ENCODE measurements around the gene GET4. TPM values are rescaled to one million over a fixed set of nuclear protein-coding genes. Genes with fewer than 3 reads are reported as not detected.
A peak's percentile ranks its signal among the peaks of the same experiment; 100 is the strongest.

Gene GET4
- total RNA-seq, 2 experiments from 2014 or later = 84.4 to 96.4 TPM

DNA sequence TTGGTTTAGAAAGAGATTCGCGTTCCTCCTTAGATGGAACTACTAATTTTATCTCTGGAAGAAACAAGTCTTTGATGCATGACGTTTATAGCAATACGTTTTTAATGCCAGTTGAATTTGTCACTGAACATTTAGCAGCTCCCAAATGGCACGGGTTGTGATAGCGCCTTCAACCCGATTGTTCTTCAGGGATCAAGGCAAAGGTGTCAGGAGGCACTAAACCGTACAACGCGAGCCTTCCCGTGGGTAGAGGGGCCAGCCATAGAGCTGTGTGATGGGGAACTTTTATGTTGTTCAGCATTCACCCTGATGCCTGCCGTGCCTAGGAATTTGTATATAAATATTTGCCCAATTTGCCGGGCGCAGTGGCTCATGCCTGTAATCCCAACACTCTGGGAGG, 3.4 kb downstream of the GET4 start:
- no peaks in the 10 kb centered on the region for H3K27me3 ChIP-seq (ENCODE audit: control insufficient read depth in 1 of 2, insufficient read depth in 2 of 2, low read length in 2 of 2)
- CTCF ChIA-PET = interaction anchor here (1.3 kb wide), 1 partner anchor 114 kb away, joined by 4 read pairs; no protein-coding TSS in a partner anchor
- intact Hi-C loops (cut with DNase I, micrococcal nuclease) = loop anchor here (5.0 to 10.0 kb wide), 7 partner anchors 65 to 1965 kb away; partner anchors contain the start of genes DNAAF5 (in 1 of the 2), GNA12 (in 1 of the 2) and PRKAR1B (in 1 of the 2)
- no peak overlapping the region for H3K4me3 ChIP-seq (ENCODE audit: low read length)
- Mint-ChIP-seq H3K36me3 (ENCODE audit: low read depth) (peaks cover 20% of the 10 kb centered on the region), H3K27me3 (no peaks in the 10 kb centered on the region), H3K4me3 (peak overlapping the region; percentile 83), H3K27ac (peak overlapping the region; percentile 71), H3K4me1 (ENCODE audit: low read depth) (peaks cover 35% of the 10 kb centered on the region), H3K9me3 (no peaks in the 10 kb centered on the region)
- no peaks in the 10 kb centered on the region for H3K9me3 ChIP-seq (ENCODE audit: control insufficient read depth in 1 of 2, insufficient read depth in 1 of 2, low read length in 2 of 2)
- H3K36me3 ChIP-seq (ENCODE audit: insufficient read depth, low read length) = peaks cover 13% of the 10 kb centered on the region
- ATAC-seq (ENCODE audit: poor library complexity) (no peak), DNase-seq (no peak)
- no peak for TF ChIP-seq CTCF (IDR thresholded peaks at IDR 0.05)
- POLR2A ChIA-PET = no interaction called here
- peaks cover 69% of the 10 kb centered on the region for H3K4me1 ChIP-seq (ENCODE audit: insufficient read depth, low read length)
- H3K27ac ChIP-seq (ENCODE audit: low read depth in 1 of 2, low read length in 2 of 2) = no peak overlapping the region

GRCh38 chr7:880450-880849, 4.1 kb downstream of the GET4 start:
- H3K27ac Mint-ChIP-seq = no peak overlapping the region
- peaks cover 13% of the 10 kb centered on the region for H3K36me3 ChIP-seq (ENCODE audit: insufficient read depth, low read length)

GRCh38 chr7:881441-882234, 5.3 kb downstream of the GET4 start:
- CTCF ChIA-PET = no interaction called here
- no peak for TF ChIP-seq CTCF (IDR thresholded peaks at IDR 0.05)

More at GRCh38 chr7:880450-880849, 4.1 kb downstream of the GET4 start:
- peaks cover 35% of the 10 kb centered on the region for H3K4me1 Mint-ChIP-seq (ENCODE audit: low read depth)
- CTCF ChIA-PET = interaction anchor here (1.3 kb wide), 1 partner anchor 113 kb away, joined by 4 read pairs; no protein-coding TSS in a partner anchor
- no peaks in the 10 kb centered on the region for H3K27me3 Mint-ChIP-seq
- H3K27ac ChIP-seq (ENCODE audit: low read depth in 1 of 2, low read length in 2 of 2) = no peak overlapping the region
- ATAC-seq (ENCODE audit: poor library complexity) (no peak), DNase-seq (no peak)
- H3K27me3 ChIP-seq (ENCODE audit: control insufficient read depth in 1 of 2, insufficient read depth in 2 of 2, low read length in 2 of 2) = no peaks in the 10 kb centered on the region
- intact Hi-C loops (cut with DNase I, micrococcal nuclease) = no loop called here
- no peak for TF ChIP-seq CTCF (IDR thresholded peaks at IDR 0.05)
- peaks cover 20% of the 10 kb centered on the region for H3K36me3 Mint-ChIP-seq (ENCODE audit: low read depth)
- H3K9me3 Mint-ChIP-seq = no peaks in the 10 kb centered on the region
- peaks cover 72% of the 10 kb centered on the region for H3K4me1 ChIP-seq (ENCODE audit: insufficient read depth, low read length)
- POLR2A ChIA-PET = no interaction called here
- H3K9me3 ChIP-seq (ENCODE audit: control insufficient read depth in 1 of 2, insufficient read depth in 1 of 2, low read length in 2 of 2) = no peaks in the 10 kb centered on the region
- H3K4me3 ChIP-seq (ENCODE audit: low read length) = no peak overlapping the region
- peak overlapping the region; percentile 56 for H3K4me3 Mint-ChIP-seq

More at GRCh38 chr7:881441-882234, 5.3 kb downstream of the GET4 start:
- H3K27ac Mint-ChIP-seq = no peak overlapping the region
- H3K9me3 Mint-ChIP-seq = no peaks in the 10 kb centered on the region
- POLR2A ChIA-PET = no interaction called here
- H3K36me3 Mint-ChIP-seq (ENCODE audit: low read depth) = peaks cover 20% of the 10 kb centered on the region
- peak overlapping the region; percentile 51 for H3K4me3 Mint-ChIP-seq
- no peaks in the 10 kb centered on the region for H3K9me3 ChIP-seq (ENCODE audit: control insufficient read depth in 1 of 2, insufficient read depth in 1 of 2, low read length in 2 of 2)
- no peak overlapping the region for H3K4me3 ChIP-seq (ENCODE audit: low read length)
- peaks cover 73% of the 10 kb centered on the region for H3K4me1 ChIP-seq (ENCODE audit: insufficient read depth, low read length)
- no peaks in the 10 kb centered on the region for H3K27me3 ChIP-seq (ENCODE audit: control insufficient read depth in 1 of 2, insufficient read depth in 2 of 2, low read length in 2 of 2)
- H3K27ac ChIP-seq (ENCODE audit: low read depth in 1 of 2, low read length in 2 of 2) = no peak overlapping the region
- peaks cover 35% of the 10 kb centered on the region for H3K4me1 Mint-ChIP-seq (ENCODE audit: low read depth)
- ATAC-seq (ENCODE audit: poor library complexity) (no peak), DNase-seq (no peak)
- intact Hi-C loops (cut with DNase I, micrococcal nuclease) = no loop called here
- peaks cover 25% of the 10 kb centered on the region for H3K36me3 ChIP-seq (ENCODE audit: insufficient read depth, low read length)
- H3K27me3 Mint-ChIP-seq = no peaks in the 10 kb centered on the region

Measured in CD4-positive, alpha-beta T cell (primary cell).